Astrocyte (in vitro differentiated cells and primary cell): ENCODE data around the gene ITPR2. TPM values are rescaled to one million over a fixed set of nuclear protein-coding genes. Genes with fewer than 3 reads are reported as not detected.

Experiments
- DNase-seq: peaks from one replicate; pipeline ENCODE4 v3.0.0-alpha.2; 2010; ENCODE audit warnings: low read depth
- FAIRE-seq: peaks from 2 replicates; lab custom pipeline; 2011; peaks lifted over from hg19 to GRCh38; lab: Jason Lieb, UNC
- H2AFZ ChIP-seq: 2 replicates; pipeline ENCODE4 v1.6.0; 2012; ENCODE audit warnings: low read depth, low read length, inconsistent platforms
- H3K27ac ChIP-seq: 2 replicates; pipeline ENCODE4 v1.5.1; 2011; ENCODE audit warnings: low read depth, low read length, inconsistent platforms
- H3K27me3 ChIP-seq: 2 replicates; pipeline ENCODE4 v1.6.0; 2011; ENCODE audit warnings: low read length, inconsistent platforms; ENCODE audit not compliant: insufficient read depth
- H3K36me3 ChIP-seq: 2 replicates; pipeline ENCODE4 v1.5.1; 2011; ENCODE audit warnings: low read length, inconsistent platforms; ENCODE audit not compliant: insufficient read depth
- H3K4me1 ChIP-seq: 2 replicates; pipeline ENCODE4 v1.5.1; 2011; ENCODE audit warnings: low read length, inconsistent platforms; ENCODE audit not compliant: insufficient read depth
- H3K4me2 ChIP-seq: 2 replicates; pipeline ENCODE4 v1.6.0; 2012; ENCODE audit warnings: low read length, inconsistent platforms
- H3K4me3 ChIP-seq: 2 replicates; pipeline ENCODE4 v1.5.1; 2011; ENCODE audit warnings: low read depth, mild to moderate bottlenecking, low read length, inconsistent platforms; ENCODE audit not compliant: insufficient read depth
- H3K79me2 ChIP-seq: 2 replicates; pipeline ENCODE4 v1.6.0; 2012; ENCODE audit warnings: mild to moderate bottlenecking, low read length, inconsistent platforms; ENCODE audit not compliant: insufficient read depth
- H3K9ac ChIP-seq: 2 replicates; pipeline ENCODE4 v1.6.0; 2012; ENCODE audit warnings: mild to moderate bottlenecking, low read length, inconsistent platforms
- H3K9me3 ChIP-seq: 2 replicates; pipeline ENCODE4 v1.5.1; 2012; ENCODE audit warnings: low read depth, mild to moderate bottlenecking, low read length, inconsistent platforms; ENCODE audit not compliant: insufficient read depth
- H4K20me1 ChIP-seq: 2 replicates; pipeline ENCODE4 v1.6.0; 2012; ENCODE audit warnings: low read length, inconsistent platforms; ENCODE audit not compliant: insufficient read depth
- H3K27ac Mint-ChIP-seq: one replicate; pipeline ENCODE4 v1.8.0; 2021; ENCODE audit warnings: mild to moderate bottlenecking, mixed read lengths; ENCODE audit not compliant: unreplicated experiment
- H3K27me3 Mint-ChIP-seq: one replicate; pipeline ENCODE4 v1.8.0; 2021; ENCODE audit warnings: low read depth, mixed read lengths; ENCODE audit not compliant: unreplicated experiment
- H3K36me3 Mint-ChIP-seq: one replicate; pipeline ENCODE4 v1.8.0; 2021; ENCODE audit warnings: low read depth, mixed read lengths; ENCODE audit not compliant: unreplicated experiment
- H3K4me1 Mint-ChIP-seq: one replicate; pipeline ENCODE4 v1.8.0; 2021; ENCODE audit warnings: low read depth, mixed read lengths; ENCODE audit not compliant: unreplicated experiment
- H3K4me3 Mint-ChIP-seq: one replicate; pipeline ENCODE4 v1.8.0; 2021; ENCODE audit warnings: mild to moderate bottlenecking, moderate library complexity, mixed read lengths; ENCODE audit not compliant: unreplicated experiment
- H3K9me3 Mint-ChIP-seq: one replicate; pipeline ENCODE4 v1.8.0; 2021; ENCODE audit warnings: mild to moderate bottlenecking, mixed read lengths; ENCODE audit not compliant: unreplicated experiment
- CTCF ChIP-seq: IDR thresholded peaks from 2 replicates; pipeline ENCODE4 v1.5.1; 2011; ENCODE audit warnings: low read depth, mild to moderate bottlenecking, inconsistent platforms, low read length, moderate library complexity; ENCODE audit not compliant: insufficient read depth
- EZH2 ChIP-seq: IDR thresholded peaks from 2 replicates; pipeline ENCODE4 v1.6.1; 2012; ENCODE audit warnings: mild to moderate bottlenecking, low read length, inconsistent platforms; ENCODE audit not compliant: insufficient read depth
- total RNA-seq: library from RNA; stranded (reverse); gene quantifications from 2 replicates; pipeline ENCODE4 v1.2.1, GENCODE V29; 2021

Gene ITPR2
- total RNA-seq, 1 donor from 2014 or later = 24.4 TPM

- Histone ChIP-seq H3K27ac (no peak overlapping the region), H3K79me2 (no peaks in the 10 kb centered on the region), H3K4me1 (no peaks in the 10 kb centered on the region), H3K9ac (no peak overlapping the region), H3K36me3 (peaks cover 9% of the 10 kb centered on the region), H4K20me1 (no peaks in the 10 kb centered on the region), H3K9me3 (no peaks in the 10 kb centered on the region), H2AFZ (no peak overlapping the region), H3K4me3 (no peak overlapping the region), H3K4me2 (no peak overlapping the region), H3K27me3 (no peaks in the 10 kb centered on the region)
- H3K4me3 Mint-ChIP-seq = no peak overlapping the region
- FAIRE-seq = no peak
- H3K4me1 Mint-ChIP-seq = no peaks in the 10 kb centered on the region
- no peak overlapping the region for H3K27ac Mint-ChIP-seq
- DNase-seq = no peak
- H3K27me3 Mint-ChIP-seq = no peaks in the 10 kb centered on the region
- H3K9me3 Mint-ChIP-seq = no peaks in the 10 kb centered on the region
- peaks cover 12% of the 10 kb centered on the region for H3K36me3 Mint-ChIP-seq
- TF ChIP-seq CTCF (no peak), EZH2 (no peak)
Measured at GRCh38 chr12:26659930-26660329, 173.1 kb downstream of the ITPR2 start.

- Histone ChIP-seq H4K20me1 (no peaks in the 10 kb centered on the region), H3K4me3 (no peak overlapping the region), H3K27me3 (no peaks in the 10 kb centered on the region), H2AFZ (no peak overlapping the region), H3K4me1 (no peaks in the 10 kb centered on the region), H3K9me3 (no peaks in the 10 kb centered on the region), H3K79me2 (no peaks in the 10 kb centered on the region), H3K4me2 (no peak overlapping the region), H3K36me3 (peaks cover 9% of the 10 kb centered on the region), H3K9ac (no peak overlapping the region), H3K27ac (no peak overlapping the region)
- TF ChIP-seq EZH2 (no peak), CTCF (no peak)
- Mint-ChIP-seq H3K9me3 (no peaks in the 10 kb centered on the region), H3K36me3 (peaks cover 16% of the 10 kb centered on the region), H3K4me1 (no peaks in the 10 kb centered on the region), H3K4me3 (no peak overlapping the region), H3K27ac (no peak overlapping the region), H3K27me3 (no peaks in the 10 kb centered on the region)
- DNase-seq (peak; percentile 56), FAIRE-seq (peak; percentile 47)
Measured at GRCh38 chr12:26658991-26659390, 174.0 kb downstream of the ITPR2 start.

- peaks cover 15% of the 10 kb centered on the region for H3K36me3 Mint-ChIP-seq
- no peak for DNase-seq
- H3K9me3 Mint-ChIP-seq = no peaks in the 10 kb centered on the region
Measured at GRCh38 chr12:26654623-26655022, 178.4 kb downstream of the ITPR2 start.

More at GRCh38 chr12:26654623-26655022, 178.4 kb downstream of the ITPR2 start:
- Histone ChIP-seq H2AFZ (no peak overlapping the region), H3K4me1 (no peaks in the 10 kb centered on the region), H3K4me3 (no peak overlapping the region), H3K9me3 (no peaks in the 10 kb centered on the region), H3K4me2 (no peak overlapping the region), H3K79me2 (no peaks in the 10 kb centered on the region), H3K27me3 (no peaks in the 10 kb centered on the region), H3K27ac (no peak overlapping the region), H4K20me1 (no peaks in the 10 kb centered on the region), H3K36me3 (peaks cover 9% of the 10 kb centered on the region), H3K9ac (no peak overlapping the region)
- no peaks in the 10 kb centered on the region for H3K4me1 Mint-ChIP-seq
- no peaks in the 10 kb centered on the region for H3K27me3 Mint-ChIP-seq
- no peak overlapping the region for H3K27ac Mint-ChIP-seq
- H3K4me3 Mint-ChIP-seq = no peak overlapping the region
- no peak for FAIRE-seq
- TF ChIP-seq EZH2 (no peak), CTCF (no peak)
